Kidney epithelial cell (primary cell): Measurements from ENCODE around the gene ST6GAL1. TPM values are rescaled to one million over a fixed set of nuclear protein-coding genes. Genes with fewer than 3 reads are reported as not detected.
"Not testable (repeated sequence)": the region's sequence is repeated elsewhere in the genome, so short reads cannot be mapped to it uniquely, and the experiment has no call there.

Experiments used
- DNase-seq: peaks from one replicate; pipeline ENCODE4 v3.0.0-alpha.2; 2010; ENCODE audit warnings: low read depth
- H3K27me3 ChIP-seq: 2 replicates; pipeline ENCODE4 v1.6.0; 2011; ENCODE audit warnings: low read length; ENCODE audit not compliant: control insufficient read depth, insufficient read depth
- H3K36me3 ChIP-seq: 2 replicates; pipeline ENCODE4 v1.5.1; 2011; ENCODE audit warnings: low read length; ENCODE audit not compliant: control insufficient read depth, insufficient read depth
- H3K4me3 ChIP-seq: 2 replicates; pipeline ENCODE4 v1.5.1; 2011; ENCODE audit warnings: low read depth, mild to moderate bottlenecking, control low read depth, low read length
- total RNA-seq: library from RNA; depleted of rRNA; stranded (reverse); fragments of >200 nt; gene quantifications from 2 replicates; pipeline ENCODE4 v1.2.3, GENCODE V29; 2015
- TF ChIP-seq, protein P1 (sequence below): IDR thresholded peaks from 2 replicates; pipeline ENCODE4 v1.5.1; 2011; ENCODE audit warnings: mild to moderate bottlenecking, moderate library complexity, low read length, control low read depth, inconsistent platforms; ENCODE audit not compliant: insufficient read depth, poor library complexity, severe bottlenecking

ST6GAL1 gene
- total RNA-seq, 1 donor from 2014 or later = 44.7 TPM

DNA sequence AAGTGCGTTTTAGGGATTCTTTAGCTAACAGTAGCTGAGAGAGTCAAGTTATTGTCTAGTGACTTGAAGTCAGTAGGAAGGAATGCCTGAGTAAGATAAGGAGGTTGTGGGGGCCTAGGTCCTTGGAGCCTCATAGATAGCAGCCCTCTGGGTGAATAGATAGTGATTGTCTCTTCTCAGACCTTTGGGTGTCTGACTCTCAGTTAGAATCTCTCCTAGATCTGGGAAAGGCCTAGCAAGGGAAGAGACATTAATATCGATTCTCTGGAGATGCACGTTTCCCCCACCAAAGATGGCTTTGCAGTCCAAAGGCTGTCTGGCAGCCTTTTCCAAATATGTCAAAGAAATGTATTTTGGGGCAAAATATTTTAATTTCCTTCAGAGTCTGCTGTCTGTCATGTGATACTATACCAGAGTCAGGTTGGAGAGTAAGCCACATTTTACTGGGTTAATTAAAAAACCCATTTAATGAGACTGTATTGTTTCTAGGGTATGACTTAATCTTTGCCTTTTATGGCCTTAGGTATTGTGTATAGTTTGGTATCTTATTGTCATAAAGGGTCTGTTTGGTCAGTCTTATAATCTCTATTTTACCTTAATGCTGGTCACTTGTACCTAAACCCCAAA, 92.2 kb downstream of the ST6GAL1 start:
- no peak overlapping the region for H3K4me3 ChIP-seq
- DNase-seq = no peak
- TF ChIP-seq, protein P1, sequence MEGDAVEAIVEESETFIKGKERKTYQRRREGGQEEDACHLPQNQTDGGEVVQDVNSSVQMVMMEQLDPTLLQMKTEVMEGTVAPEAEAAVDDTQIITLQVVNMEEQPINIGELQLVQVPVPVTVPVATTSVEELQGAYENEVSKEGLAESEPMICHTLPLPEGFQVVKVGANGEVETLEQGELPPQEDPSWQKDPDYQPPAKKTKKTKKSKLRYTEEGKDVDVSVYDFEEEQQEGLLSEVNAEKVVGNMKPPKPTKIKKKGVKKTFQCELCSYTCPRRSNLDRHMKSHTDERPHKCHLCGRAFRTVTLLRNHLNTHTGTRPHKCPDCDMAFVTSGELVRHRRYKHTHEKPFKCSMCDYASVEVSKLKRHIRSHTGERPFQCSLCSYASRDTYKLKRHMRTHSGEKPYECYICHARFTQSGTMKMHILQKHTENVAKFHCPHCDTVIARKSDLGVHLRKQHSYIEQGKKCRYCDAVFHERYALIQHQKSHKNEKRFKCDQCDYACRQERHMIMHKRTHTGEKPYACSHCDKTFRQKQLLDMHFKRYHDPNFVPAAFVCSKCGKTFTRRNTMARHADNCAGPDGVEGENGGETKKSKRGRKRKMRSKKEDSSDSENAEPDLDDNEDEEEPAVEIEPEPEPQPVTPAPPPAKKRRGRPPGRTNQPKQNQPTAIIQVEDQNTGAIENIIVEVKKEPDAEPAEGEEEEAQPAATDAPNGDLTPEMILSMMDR = no peak
- no peaks in the 10 kb centered on the region for H3K36me3 ChIP-seq
- H3K27me3 ChIP-seq = no peaks in the 10 kb centered on the region

DNA sequence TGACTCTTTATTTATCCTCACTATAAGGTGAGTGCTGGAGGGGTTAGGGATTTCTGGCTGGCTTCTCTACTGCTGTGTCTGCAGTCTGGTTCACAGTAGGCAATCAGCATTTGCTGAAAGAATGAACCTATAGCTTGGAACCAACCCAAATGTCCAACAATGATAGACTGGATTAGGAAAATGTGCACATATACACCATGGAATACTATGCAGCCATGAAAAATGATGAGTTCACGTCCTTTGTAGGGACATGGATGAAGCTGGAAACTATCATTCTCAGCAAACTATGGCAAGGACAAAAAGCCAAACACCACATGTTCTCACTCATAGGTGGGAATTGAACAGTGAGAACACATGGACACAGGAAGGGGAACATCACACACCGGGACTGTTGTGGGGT, 93.0 kb downstream of the ST6GAL1 start:
- not testable (repeated sequence) for H3K4me3 ChIP-seq, H3K36me3 ChIP-seq, H3K27me3 ChIP-seq, DNase-seq

DNA sequence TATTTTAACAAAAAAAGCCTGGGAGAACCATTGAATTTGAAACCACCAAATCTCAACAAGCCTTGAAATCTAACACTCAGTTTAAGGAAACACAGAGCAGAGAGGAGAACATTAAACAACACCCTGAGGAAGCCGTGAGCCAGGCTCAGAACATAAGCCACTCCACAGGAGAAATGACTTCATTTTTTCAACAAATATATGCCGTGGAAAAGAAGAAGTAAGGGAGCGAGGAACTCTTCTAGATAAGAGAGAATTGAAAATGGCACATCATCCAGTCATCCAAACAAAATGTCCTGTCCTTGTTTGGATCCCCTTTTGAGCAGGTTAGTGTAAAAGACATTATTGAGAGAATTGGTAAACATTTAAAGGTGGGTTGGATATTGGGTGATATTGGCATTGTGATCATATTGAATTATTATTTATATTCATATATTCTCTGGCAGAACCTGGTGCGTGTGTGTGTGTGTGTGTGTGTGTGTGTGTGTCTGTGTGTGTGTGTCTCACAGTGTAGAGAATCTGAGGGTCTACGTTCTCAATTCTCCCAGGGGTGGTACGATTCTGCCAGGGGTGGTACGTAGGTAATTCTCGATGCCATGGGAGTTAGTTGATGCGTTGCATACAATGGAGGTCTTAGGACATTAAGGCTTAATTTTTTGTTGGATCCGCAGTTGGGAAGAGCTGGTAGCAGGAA, 94.4 kb downstream of the ST6GAL1 start:
- no peaks in the 10 kb centered on the region for H3K36me3 ChIP-seq
- H3K4me3 ChIP-seq = no peak overlapping the region
- no peak for DNase-seq
- no peaks in the 10 kb centered on the region for H3K27me3 ChIP-seq
- TF ChIP-seq, protein P1 = no peak

DNA sequence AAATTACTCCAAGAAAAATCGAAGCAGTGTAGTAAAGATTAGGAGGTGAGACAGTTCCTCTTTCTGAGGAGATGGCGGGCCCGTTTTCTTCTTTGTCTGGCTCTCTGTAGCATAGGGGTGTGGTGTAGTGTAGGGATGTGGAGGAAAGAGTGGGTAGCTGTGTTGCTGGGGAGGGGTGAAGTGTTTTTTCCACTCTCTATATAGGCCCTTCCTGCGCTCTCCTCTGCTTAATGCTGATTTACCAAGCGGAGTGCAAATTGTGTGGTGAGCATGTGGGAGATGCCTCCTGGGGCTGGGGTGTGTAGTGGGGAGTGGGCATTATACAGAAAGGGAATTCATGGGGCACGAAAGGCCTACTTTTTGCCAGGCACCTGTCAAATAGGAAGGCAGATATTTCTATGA, 94.9 kb downstream of the ST6GAL1 start:
- Histone ChIP-seq H3K27me3 (no peaks in the 10 kb centered on the region), H3K4me3 (no peak overlapping the region), H3K36me3 (no peaks in the 10 kb centered on the region)
- no peak for DNase-seq
- TF ChIP-seq, protein P1 = no peak

DNA sequence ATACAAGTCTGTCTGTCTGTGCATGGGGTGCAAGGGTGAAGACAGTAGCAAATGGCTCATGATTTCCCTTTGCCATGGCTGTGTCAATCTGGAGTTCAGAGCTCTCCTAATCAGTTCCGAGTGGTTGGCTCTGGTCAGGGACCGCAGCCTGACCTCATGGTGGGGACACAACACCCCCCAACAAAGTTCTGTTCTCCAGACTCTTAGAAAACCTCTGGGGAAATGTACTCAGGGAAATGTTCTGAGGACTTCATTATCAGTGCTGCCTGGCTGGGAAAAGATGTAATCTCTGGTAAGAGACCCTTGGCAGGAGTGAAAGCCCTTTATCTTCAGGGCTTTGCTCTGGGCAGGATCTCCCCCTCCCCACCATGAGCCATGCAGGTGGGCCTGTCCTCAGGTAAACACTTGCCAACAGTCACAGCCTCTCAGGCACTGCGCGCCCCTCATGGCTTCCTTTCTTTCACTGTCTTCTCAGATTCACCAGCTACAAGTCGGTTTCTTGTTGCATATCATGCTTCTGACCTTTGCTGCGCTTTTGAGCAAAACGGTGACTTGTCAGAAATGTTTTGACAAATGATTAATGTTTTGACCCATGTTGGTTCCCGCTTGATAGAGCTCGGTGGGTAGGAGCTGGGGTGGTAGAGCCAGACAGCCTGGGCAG, 95.5 kb downstream of the ST6GAL1 start:
- Histone ChIP-seq H3K4me3 (no peak overlapping the region), H3K27me3 (no peaks in the 10 kb centered on the region), H3K36me3 (no peaks in the 10 kb centered on the region)
- DNase-seq = no peak
- TF ChIP-seq, protein P1 = no peak

DNA sequence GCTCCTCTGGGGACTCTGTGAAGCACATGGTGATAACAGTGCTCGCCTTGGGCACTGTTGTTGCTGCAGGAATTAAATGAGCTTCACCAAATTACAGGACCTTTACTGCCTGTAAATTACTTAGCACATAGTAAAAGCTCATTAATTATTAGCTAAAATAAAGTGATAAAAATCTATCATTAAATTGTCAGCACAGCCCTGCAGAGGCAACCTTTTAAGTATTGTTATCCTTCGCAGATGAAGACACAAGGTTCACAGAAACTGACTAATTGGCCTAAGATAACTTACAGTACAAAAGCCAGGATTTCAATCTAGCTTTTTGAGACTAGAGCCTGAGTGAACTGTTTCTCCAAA, 96.0 kb downstream of the ST6GAL1 start:
- H3K27me3 ChIP-seq = no peaks in the 10 kb centered on the region
- no peaks in the 10 kb centered on the region for H3K36me3 ChIP-seq
- DNase-seq = no peak
- TF ChIP-seq, protein P1 = no peak
- H3K4me3 ChIP-seq = no peak overlapping the region
